ENCODE measurements around the gene CLMN. TPM values are rescaled to one million over a fixed set of nuclear protein-coding genes. Genes with fewer than 3 reads are reported as not detected.

Gene CLMN
- polyA plus RNA-seq, 1 donor from 2014 or later, result 0.57 TPM

DNA sequence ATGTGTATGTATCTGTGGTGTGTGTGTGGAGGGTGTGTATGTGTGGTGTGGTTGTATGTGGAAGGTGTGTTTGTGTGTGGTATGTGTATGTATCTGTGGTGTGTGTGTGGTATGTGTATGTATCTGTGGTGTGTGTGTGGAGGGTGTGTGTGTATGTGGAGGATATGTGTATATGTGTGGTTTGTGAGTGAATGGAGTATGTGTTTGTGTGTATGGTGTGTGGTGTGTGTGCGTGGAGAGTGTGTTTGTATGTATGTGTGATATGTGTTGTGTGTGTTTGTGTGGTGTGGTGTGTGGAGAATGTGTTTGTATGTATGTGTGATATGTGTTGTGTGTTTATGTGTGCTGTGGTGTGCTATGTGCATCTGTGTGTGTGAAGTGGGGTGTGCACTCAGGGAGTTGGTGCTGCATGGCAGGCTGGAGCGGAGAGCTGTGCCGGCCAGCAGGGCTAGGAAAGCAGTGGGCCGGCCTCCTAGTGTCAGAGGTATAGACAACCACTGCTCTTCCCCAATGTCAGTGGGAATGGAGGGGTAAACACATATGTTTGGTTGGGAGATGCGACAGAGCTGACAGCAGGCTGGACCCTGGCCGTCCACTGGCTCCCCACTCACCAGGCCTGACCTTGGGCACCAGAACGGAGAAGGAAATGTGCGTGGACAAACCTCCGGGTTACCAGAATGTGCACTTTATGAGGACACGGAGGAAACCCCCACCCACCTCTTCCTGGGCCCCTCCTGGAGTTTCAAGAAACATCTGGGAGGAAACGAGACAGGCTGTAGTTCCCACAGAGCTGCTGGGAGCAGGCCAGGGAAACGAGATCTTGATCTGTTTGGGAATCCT, 60.7 kb downstream of the CLMN start:
- H3K4me3 ChIP-seq (ENCODE audit: low read length), result no peak overlapping the region
- no peaks in the 10 kb centered on the region for H3K79me2 ChIP-seq (replicated peaks; ENCODE audit: insufficient read depth, low read length)
- H2AFZ ChIP-seq (ENCODE audit: low read depth, low read length), result no peak overlapping the region
- no peak overlapping the region for H3K9ac ChIP-seq (ENCODE audit: low read length)
- no peaks in the 10 kb centered on the region for H4K20me1 ChIP-seq (ENCODE audit: insufficient read depth)
- H3F3A ChIP-seq (ENCODE audit: insufficient read depth, low read length, poor library complexity, severe bottlenecking), result peaks cover 6% of the 10 kb centered on the region
- H3K4me2 ChIP-seq (ENCODE audit: low read length), result no peak overlapping the region
- no peaks in the 10 kb centered on the region for H3K9me3 ChIP-seq (ENCODE audit: low read length)
- no peaks in the 10 kb centered on the region for H3K36me3 ChIP-seq (ENCODE audit: insufficient read depth, low read length)
- no peaks in the 10 kb centered on the region for H3K9me2 ChIP-seq (ENCODE audit: insufficient read depth, low read length)
- H3K27me3 ChIP-seq (ENCODE audit: insufficient read depth, low read depth, low read length), result peaks cover 19% of the 10 kb centered on the region
- TF ChIP-seq MXI1 (conservative IDR thresholded peaks at IDR 0.05; ENCODE audit: poor library complexity, severe bottlenecking) (no peak), RAD21 (conservative IDR thresholded peaks at IDR 0.05) (no peak), EZH2 (IDR thresholded peaks at IDR 0.05; ENCODE audit: borderline replicate concordance, insufficient read depth, low read length, poor library complexity, severe bottlenecking) (no peak), EP300 (conservative IDR thresholded peaks at IDR 0.05; ENCODE audit: poor library complexity, severe bottlenecking) (no peak), SMC3 (conservative IDR thresholded peaks at IDR 0.05; ENCODE audit: poor library complexity) (no peak), POLR2AphosphoS5 (IDR thresholded peaks at IDR 0.05) (no peak), TAF1 (IDR thresholded peaks at IDR 0.05; ENCODE audit: low read depth) (no peak)
- TF ChIP-seq, protein P1, sequence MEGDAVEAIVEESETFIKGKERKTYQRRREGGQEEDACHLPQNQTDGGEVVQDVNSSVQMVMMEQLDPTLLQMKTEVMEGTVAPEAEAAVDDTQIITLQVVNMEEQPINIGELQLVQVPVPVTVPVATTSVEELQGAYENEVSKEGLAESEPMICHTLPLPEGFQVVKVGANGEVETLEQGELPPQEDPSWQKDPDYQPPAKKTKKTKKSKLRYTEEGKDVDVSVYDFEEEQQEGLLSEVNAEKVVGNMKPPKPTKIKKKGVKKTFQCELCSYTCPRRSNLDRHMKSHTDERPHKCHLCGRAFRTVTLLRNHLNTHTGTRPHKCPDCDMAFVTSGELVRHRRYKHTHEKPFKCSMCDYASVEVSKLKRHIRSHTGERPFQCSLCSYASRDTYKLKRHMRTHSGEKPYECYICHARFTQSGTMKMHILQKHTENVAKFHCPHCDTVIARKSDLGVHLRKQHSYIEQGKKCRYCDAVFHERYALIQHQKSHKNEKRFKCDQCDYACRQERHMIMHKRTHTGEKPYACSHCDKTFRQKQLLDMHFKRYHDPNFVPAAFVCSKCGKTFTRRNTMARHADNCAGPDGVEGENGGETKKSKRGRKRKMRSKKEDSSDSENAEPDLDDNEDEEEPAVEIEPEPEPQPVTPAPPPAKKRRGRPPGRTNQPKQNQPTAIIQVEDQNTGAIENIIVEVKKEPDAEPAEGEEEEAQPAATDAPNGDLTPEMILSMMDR (IDR thresholded peaks at IDR 0.05; ENCODE audit: poor library complexity, severe bottlenecking), result no peak
- TF ChIP-seq, protein P2, sequence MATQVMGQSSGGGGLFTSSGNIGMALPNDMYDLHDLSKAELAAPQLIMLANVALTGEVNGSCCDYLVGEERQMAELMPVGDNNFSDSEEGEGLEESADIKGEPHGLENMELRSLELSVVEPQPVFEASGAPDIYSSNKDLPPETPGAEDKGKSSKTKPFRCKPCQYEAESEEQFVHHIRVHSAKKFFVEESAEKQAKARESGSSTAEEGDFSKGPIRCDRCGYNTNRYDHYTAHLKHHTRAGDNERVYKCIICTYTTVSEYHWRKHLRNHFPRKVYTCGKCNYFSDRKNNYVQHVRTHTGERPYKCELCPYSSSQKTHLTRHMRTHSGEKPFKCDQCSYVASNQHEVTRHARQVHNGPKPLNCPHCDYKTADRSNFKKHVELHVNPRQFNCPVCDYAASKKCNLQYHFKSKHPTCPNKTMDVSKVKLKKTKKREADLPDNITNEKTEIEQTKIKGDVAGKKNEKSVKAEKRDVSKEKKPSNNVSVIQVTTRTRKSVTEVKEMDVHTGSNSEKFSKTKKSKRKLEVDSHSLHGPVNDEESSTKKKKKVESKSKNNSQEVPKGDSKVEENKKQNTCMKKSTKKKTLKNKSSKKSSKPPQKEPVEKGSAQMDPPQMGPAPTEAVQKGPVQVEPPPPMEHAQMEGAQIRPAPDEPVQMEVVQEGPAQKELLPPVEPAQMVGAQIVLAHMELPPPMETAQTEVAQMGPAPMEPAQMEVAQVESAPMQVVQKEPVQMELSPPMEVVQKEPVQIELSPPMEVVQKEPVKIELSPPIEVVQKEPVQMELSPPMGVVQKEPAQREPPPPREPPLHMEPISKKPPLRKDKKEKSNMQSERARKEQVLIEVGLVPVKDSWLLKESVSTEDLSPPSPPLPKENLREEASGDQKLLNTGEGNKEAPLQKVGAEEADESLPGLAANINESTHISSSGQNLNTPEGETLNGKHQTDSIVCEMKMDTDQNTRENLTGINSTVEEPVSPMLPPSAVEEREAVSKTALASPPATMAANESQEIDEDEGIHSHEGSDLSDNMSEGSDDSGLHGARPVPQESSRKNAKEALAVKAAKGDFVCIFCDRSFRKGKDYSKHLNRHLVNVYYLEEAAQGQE (IDR thresholded peaks at IDR 0.05; ENCODE audit: borderline replicate concordance), result no peak
- no peak overlapping the region for H3K27ac ChIP-seq (ENCODE audit: low read length)

DNA sequence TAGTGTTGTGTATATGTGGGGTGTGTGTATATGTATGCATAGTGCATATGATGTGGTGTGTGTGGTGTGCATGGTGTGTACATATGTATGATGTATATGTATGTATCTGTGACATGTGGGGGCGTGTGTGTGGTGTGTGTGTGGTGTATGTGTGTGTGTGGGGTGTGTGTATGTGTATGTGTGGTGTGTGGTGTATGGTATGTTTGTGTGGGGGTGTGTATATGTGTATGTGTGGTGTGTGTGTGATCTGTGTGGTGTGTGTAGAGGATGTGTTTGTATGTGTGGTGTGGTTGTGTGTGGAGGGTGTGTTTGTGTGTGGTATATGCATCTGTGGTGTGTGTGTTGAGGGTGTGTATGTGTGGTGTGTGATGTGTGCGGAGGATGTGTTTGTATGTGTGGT, 61.6 kb downstream of the CLMN start:
- Histone ChIP-seq H3F3A (ENCODE audit: insufficient read depth, low read length, poor library complexity, severe bottlenecking) (peaks cover 6% of the 10 kb centered on the region), H3K4me2 (ENCODE audit: low read length) (no peak overlapping the region), H3K79me2 (replicated peaks; ENCODE audit: insufficient read depth, low read length) (no peaks in the 10 kb centered on the region), H3K9ac (ENCODE audit: low read length) (no peak overlapping the region), H3K27ac (ENCODE audit: low read length) (no peak overlapping the region), H3K4me3 (ENCODE audit: low read length) (no peak overlapping the region), H3K9me2 (ENCODE audit: insufficient read depth, low read length) (no peaks in the 10 kb centered on the region), H3K36me3 (ENCODE audit: insufficient read depth, low read length) (no peaks in the 10 kb centered on the region), H4K20me1 (ENCODE audit: insufficient read depth) (no peaks in the 10 kb centered on the region), H2AFZ (ENCODE audit: low read depth, low read length) (no peak overlapping the region), H3K9me3 (ENCODE audit: low read length) (no peaks in the 10 kb centered on the region), H3K27me3 (ENCODE audit: insufficient read depth, low read depth, low read length) (peaks cover 19% of the 10 kb centered on the region)
- TF ChIP-seq MXI1 (conservative IDR thresholded peaks at IDR 0.05; ENCODE audit: poor library complexity, severe bottlenecking) (no peak), SMC3 (conservative IDR thresholded peaks at IDR 0.05; ENCODE audit: poor library complexity) (no peak), EZH2 (IDR thresholded peaks at IDR 0.05; ENCODE audit: borderline replicate concordance, insufficient read depth, low read length, poor library complexity, severe bottlenecking) (no peak), EP300 (conservative IDR thresholded peaks at IDR 0.05; ENCODE audit: poor library complexity, severe bottlenecking) (no peak), POLR2AphosphoS5 (IDR thresholded peaks at IDR 0.05) (no peak), TAF1 (IDR thresholded peaks at IDR 0.05; ENCODE audit: low read depth) (no peak), RAD21 (conservative IDR thresholded peaks at IDR 0.05) (no peak)
- TF ChIP-seq, protein P1 (IDR thresholded peaks at IDR 0.05; ENCODE audit: poor library complexity, severe bottlenecking), result no peak
- TF ChIP-seq, protein P2 (IDR thresholded peaks at IDR 0.05; ENCODE audit: borderline replicate concordance), result no peak

Data from neural cell (in vitro differentiated cells).